B cell (primary cell): ENCODE results near the gene HLCS.

ENCODE experiments used
- EZH2 ChIP-seq: IDR thresholded peaks from 2 replicates; pipeline ENCODE4 v1.6.1; 2012; ENCODE audit warnings: borderline replicate concordance, low read depth, mild to moderate bottlenecking, moderate library complexity, low read length; ENCODE audit not compliant: insufficient read depth, poor library complexity, severe bottlenecking
- TF ChIP-seq, protein P1 (sequence below): fragments of 200-600 bp; IDR thresholded peaks from one replicate; pipeline ENCODE4 v1.8.0; 2022; ENCODE audit warnings: antibody characterized with exemption, mild to moderate bottlenecking

DNA sequence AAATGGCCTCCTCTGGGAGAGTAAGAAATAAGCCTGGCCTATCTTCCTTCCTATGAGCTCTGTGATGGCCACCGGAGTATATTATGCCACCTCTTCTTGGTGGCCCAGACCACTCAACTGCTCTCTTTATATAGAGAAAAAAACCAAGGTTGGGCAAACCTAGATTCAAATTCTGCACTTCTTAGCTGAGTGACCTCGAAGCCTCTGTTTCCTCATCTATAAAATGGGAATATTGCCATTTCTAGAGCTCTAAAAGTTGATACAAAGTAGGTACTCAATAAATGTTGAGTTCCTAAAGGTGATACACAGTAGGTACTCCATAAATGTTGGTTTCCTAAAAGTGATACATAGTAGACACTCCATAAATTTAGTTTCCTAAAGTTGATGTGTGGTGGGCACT lies 120.7 kb downstream of the HLCS start:
- TF ChIP-seq, protein P1, sequence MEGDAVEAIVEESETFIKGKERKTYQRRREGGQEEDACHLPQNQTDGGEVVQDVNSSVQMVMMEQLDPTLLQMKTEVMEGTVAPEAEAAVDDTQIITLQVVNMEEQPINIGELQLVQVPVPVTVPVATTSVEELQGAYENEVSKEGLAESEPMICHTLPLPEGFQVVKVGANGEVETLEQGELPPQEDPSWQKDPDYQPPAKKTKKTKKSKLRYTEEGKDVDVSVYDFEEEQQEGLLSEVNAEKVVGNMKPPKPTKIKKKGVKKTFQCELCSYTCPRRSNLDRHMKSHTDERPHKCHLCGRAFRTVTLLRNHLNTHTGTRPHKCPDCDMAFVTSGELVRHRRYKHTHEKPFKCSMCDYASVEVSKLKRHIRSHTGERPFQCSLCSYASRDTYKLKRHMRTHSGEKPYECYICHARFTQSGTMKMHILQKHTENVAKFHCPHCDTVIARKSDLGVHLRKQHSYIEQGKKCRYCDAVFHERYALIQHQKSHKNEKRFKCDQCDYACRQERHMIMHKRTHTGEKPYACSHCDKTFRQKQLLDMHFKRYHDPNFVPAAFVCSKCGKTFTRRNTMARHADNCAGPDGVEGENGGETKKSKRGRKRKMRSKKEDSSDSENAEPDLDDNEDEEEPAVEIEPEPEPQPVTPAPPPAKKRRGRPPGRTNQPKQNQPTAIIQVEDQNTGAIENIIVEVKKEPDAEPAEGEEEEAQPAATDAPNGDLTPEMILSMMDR, result no peak
- no peak for TF ChIP-seq EZH2
